ENCODE results near the gene SPR.

DNA sequence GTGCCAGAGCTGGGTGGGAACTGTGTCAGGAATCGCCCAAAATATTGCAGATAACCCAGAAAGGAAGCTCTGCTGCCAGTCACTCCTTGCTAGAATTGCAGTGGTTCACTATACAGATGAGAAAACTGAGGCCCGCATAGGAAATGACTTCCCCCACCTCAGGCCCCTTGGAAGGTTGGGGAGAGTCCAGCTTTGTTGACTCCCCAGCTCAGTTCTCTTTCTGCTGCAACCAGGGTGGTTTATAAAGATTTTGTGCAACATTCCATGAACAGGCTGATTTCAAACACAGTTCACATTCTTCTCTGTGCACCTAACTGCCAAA lies 11.3 kb downstream of the SPR start:
- TF ChIP-seq EHMT2 (IDR thresholded peaks at IDR 0.05; ENCODE audit: low read depth) (no peak), POLR2A (IDR thresholded peaks at IDR 0.05; ENCODE audit: low read length) (no peak), POLR2AphosphoS2 (conservative IDR thresholded peaks at IDR 0.05; ENCODE audit: low read length) (no peak), CHD4 (IDR thresholded peaks at IDR 0.05; ENCODE audit: borderline replicate concordance) (no peak)
- TF ChIP-seq, protein P1, sequence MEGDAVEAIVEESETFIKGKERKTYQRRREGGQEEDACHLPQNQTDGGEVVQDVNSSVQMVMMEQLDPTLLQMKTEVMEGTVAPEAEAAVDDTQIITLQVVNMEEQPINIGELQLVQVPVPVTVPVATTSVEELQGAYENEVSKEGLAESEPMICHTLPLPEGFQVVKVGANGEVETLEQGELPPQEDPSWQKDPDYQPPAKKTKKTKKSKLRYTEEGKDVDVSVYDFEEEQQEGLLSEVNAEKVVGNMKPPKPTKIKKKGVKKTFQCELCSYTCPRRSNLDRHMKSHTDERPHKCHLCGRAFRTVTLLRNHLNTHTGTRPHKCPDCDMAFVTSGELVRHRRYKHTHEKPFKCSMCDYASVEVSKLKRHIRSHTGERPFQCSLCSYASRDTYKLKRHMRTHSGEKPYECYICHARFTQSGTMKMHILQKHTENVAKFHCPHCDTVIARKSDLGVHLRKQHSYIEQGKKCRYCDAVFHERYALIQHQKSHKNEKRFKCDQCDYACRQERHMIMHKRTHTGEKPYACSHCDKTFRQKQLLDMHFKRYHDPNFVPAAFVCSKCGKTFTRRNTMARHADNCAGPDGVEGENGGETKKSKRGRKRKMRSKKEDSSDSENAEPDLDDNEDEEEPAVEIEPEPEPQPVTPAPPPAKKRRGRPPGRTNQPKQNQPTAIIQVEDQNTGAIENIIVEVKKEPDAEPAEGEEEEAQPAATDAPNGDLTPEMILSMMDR (IDR thresholded peaks at IDR 0.05), result no peak
- TF ChIP-seq, protein P2, sequence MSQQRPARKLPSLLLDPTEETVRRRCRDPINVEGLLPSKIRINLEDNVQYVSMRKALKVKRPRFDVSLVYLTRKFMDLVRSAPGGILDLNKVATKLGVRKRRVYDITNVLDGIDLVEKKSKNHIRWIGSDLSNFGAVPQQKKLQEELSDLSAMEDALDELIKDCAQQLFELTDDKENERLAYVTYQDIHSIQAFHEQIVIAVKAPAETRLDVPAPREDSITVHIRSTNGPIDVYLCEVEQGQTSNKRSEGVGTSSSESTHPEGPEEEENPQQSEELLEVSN (IDR thresholded peaks at IDR 0.05; ENCODE audit: borderline replicate concordance, low read depth), result no peak

Data from A549 (cell line).